ENCODE data around the gene ZFYVE28. TPM values are rescaled to one million over a fixed set of nuclear protein-coding genes. Genes with fewer than 3 reads are reported as not detected.
"Not testable (repeated sequence)": the region's sequence is repeated elsewhere in the genome, so short reads cannot be mapped to it uniquely, and the experiment has no call there.

Gene ZFYVE28
- total RNA-seq = 12.1 and 13.4 TPM in 2 replicates
- total RNA-seq (2013) = 2.3 TPM
- polyA plus RNA-seq = 5.8 and 7.6 TPM in 2 replicates
- 3.3 and 7.7 TPM in 2 replicates for polyA minus RNA-seq

DNA sequence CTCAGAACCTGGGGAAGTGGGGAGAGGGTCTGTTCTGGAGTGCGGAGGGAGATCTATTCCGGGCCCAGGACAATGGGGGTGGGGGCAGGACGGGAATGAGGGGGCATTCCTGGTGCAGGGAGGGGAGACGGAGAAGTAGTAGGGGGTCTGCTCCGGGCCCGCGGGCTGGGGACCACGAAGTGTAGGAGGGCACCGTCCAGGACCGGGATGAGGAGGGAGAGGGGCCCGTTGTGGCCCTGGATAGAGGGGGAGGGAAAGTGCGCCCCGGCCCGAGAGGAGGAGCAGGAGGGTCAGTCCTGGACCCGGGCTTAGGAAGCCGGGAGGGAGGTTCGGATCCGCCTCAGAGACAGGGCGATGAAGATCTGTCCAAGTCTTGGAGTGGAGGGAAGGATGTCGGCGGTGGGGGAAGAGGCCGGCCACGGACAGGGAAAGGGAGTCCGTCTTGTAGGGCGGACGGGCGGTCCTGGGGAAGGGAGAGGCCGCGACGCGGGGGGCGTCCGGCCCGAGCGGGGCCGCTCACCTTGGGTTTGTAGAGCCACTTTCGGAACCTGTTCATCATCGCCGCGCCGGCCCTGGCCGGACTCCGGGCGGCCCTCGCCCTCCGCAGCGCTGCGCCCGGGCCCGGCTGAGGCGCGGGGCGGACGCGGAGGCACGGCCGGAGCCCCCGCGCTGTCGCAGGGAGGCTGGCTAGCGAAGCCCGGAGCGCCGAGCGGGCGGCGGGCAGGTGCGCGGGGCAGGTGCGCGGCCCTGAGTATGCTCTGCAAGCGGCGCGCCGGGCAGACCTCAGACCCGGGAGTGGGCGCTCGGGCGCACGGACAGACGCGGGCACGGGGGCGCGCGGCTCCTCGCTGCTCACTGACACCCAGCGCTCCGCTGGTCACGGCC is at the start of gene ZFYVE28:
Gene ZFYVE28 (minus strand): TSS at position 881 of the 885 bp plus-strand sequence. CDS start 322 bp downstream, at position 559.
- intact Hi-C loops (cut with micrococcal nuclease) = loop anchor here (1.0 to 5.0 kb wide), 6 partner anchors 63 to 561 kb away; partner anchors contain the start of genes GRK4, HAUS3, LETM1 and NOP14
- H3K4me1 Mint-ChIP-seq = peaks cover 53% of the 10 kb centered on the region

DNA sequence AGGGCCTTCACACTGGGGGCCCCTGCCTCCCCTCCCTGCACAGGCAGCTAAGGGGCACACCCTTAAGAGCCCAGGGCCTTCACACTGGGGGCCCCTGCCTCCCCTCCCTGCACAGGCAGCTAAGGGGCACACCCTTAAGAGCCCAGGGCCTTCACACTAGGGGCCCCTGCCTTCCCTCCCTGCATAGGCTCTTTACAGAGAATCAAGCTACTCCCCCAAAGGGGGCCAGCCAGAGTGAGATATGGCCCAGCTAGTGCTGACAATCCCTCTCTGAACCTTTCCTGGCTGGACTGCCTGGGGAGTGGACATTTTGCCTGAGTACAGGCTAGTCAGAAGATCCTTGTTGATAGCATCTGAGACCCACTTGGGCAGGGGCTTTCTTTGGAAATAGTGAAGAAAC is 47.1 kb upstream of the ZFYVE28 start:
- not testable (repeated sequence) for H3K9me3 Mint-ChIP-seq (ENCODE audit: insufficient read depth); DNase-seq; H3K27ac ChIP-seq (ENCODE audit: low read length in 2 of 2); H3K36me3 ChIP-seq (replicated peaks in 1 of 2; ENCODE audit: control extremely low read depth in 1 of 2, control insufficient read depth in 1 of 2, extremely low read depth in 1 of 2, insufficient read depth in 2 of 2, low read length in 1 of 2); H3K4me3 ChIP-seq (ENCODE audit: control extremely low read depth in 1 of 5, extremely low read depth in 1 of 5, insufficient read depth in 1 of 5, low read depth in 2 of 5, low read length in 4 of 5); H3K9ac ChIP-seq (ENCODE audit: low read length); H3K4me3 Mint-ChIP-seq; H3K27me3 Mint-ChIP-seq; H3K27me3 ChIP-seq (replicated peaks in 1 of 4; ENCODE audit: control extremely low read depth in 1 of 4, control insufficient read depth in 3 of 4, insufficient read depth in 4 of 4, low read length in 3 of 4); H3K9me3 ChIP-seq (ENCODE audit: control extremely low read depth in 1 of 3, control insufficient read depth in 2 of 3, insufficient read depth in 1 of 3, low read length in 2 of 3); H2AFZ ChIP-seq (ENCODE audit: insufficient read depth, low read depth, low read length, poor library complexity, severe bottlenecking); ATAC-seq (ENCODE audit: low read depth); H3K4me2 ChIP-seq (replicated peaks; ENCODE audit: low read depth, low read length, poor library complexity, severe bottlenecking); H3K27ac Mint-ChIP-seq
- ChIA-PET CTCF (interaction anchor here (0.7 to 7.5 kb wide), 4 partner anchors 16 to 246 kb away, joined by 3 to 54 read pairs (median 4); partner anchors contain the start of gene CFAP99), POLR2A (interaction anchor here (0.6 kb wide), 1 partner anchor 11 kb away, joined by 6 read pairs; no protein-coding TSS in a partner anchor)
- H3K4me1 Mint-ChIP-seq = peaks cover 31% of the 10 kb centered on the region
- Histone ChIP-seq H4K20me1 (ENCODE audit: control insufficient read depth, insufficient read depth, low read length, poor library complexity, severe bottlenecking) (peaks cover 31% of the 10 kb centered on the region), H3K79me2 (ENCODE audit: control insufficient read depth, insufficient read depth, low read length) (peaks cover 55% of the 10 kb centered on the region), H3K4me1 (ENCODE audit: control insufficient read depth in 2 of 2, insufficient read depth in 2 of 2, low read length in 2 of 2) (peaks cover 21 to 26% of the 10 kb centered on the region in 2 donors)
- intact Hi-C loops (cut with micrococcal nuclease) = loop anchor here (5.0 kb wide), 3 partner anchors 183 to 753 kb away; partner anchors contain the start of gene SLBP

More for the DNA sequence above, at the start of gene ZFYVE28:
- ChIA-PET CTCF (interaction anchor here (0.9 to 1.4 kb wide), 7 partner anchors 112 to 545 kb away, joined by 3 to 7 read pairs (median 3); partner anchors contain the start of genes GRK4, MXD4 and NOP14), POLR2A (interaction anchor here (1.2 kb wide), 2 partner anchors 118 to 176 kb away, joined by 5 to 12 read pairs; partner anchors contain the start of genes FAM193A, HAUS3 and POLN)
- Histone ChIP-seq H3K27me3 (replicated peaks in 1 of 4; ENCODE audit: control extremely low read depth in 1 of 4, control insufficient read depth in 3 of 4, insufficient read depth in 4 of 4, low read length in 3 of 4) (peaks cover 0 to 66% (median 33%) of the 10 kb centered on the region in 4 experiments), H3K9ac (ENCODE audit: low read length) (peak within 1 kb of the TSS; percentile 68), H3K27ac (ENCODE audit: low read length in 2 of 2) (peak within 1 kb of the TSS; percentile 29 to 76), H2AFZ (ENCODE audit: insufficient read depth, low read depth, low read length, poor library complexity, severe bottlenecking) (peak within 1 kb of the TSS; percentile 68), H3K79me2 (ENCODE audit: control insufficient read depth, insufficient read depth, low read length) (no peaks in the 10 kb centered on the region), H3K4me2 (replicated peaks; ENCODE audit: low read depth, low read length, poor library complexity, severe bottlenecking) (peak within 1 kb of the TSS; percentile 93), H3K9me3 (ENCODE audit: control extremely low read depth in 1 of 3, control insufficient read depth in 2 of 3, insufficient read depth in 1 of 3, low read length in 2 of 3) (peaks cover 0 to 17% (median 0%) of the 10 kb centered on the region in 3 donors), H3K4me3 (ENCODE audit: control extremely low read depth in 1 of 5, extremely low read depth in 1 of 5, insufficient read depth in 1 of 5, low read depth in 2 of 5, low read length in 4 of 5) (peak within 1 kb of the TSS; percentile 2 to 72 (median 51)), H3K36me3 (replicated peaks in 1 of 2; ENCODE audit: control extremely low read depth in 1 of 2, control insufficient read depth in 1 of 2, extremely low read depth in 1 of 2, insufficient read depth in 2 of 2, low read length in 1 of 2) (no peaks in the 10 kb centered on the region), H4K20me1 (ENCODE audit: control insufficient read depth, insufficient read depth, low read length, poor library complexity, severe bottlenecking) (no peaks in the 10 kb centered on the region), H3K4me1 (ENCODE audit: control insufficient read depth in 2 of 2, insufficient read depth in 2 of 2, low read length in 2 of 2) (peaks cover 43 to 47% of the 10 kb centered on the region in 2 donors)
- DNase-seq (no peak), ATAC-seq (ENCODE audit: low read depth) (no peak)
- TF ChIP-seq, protein P1, sequence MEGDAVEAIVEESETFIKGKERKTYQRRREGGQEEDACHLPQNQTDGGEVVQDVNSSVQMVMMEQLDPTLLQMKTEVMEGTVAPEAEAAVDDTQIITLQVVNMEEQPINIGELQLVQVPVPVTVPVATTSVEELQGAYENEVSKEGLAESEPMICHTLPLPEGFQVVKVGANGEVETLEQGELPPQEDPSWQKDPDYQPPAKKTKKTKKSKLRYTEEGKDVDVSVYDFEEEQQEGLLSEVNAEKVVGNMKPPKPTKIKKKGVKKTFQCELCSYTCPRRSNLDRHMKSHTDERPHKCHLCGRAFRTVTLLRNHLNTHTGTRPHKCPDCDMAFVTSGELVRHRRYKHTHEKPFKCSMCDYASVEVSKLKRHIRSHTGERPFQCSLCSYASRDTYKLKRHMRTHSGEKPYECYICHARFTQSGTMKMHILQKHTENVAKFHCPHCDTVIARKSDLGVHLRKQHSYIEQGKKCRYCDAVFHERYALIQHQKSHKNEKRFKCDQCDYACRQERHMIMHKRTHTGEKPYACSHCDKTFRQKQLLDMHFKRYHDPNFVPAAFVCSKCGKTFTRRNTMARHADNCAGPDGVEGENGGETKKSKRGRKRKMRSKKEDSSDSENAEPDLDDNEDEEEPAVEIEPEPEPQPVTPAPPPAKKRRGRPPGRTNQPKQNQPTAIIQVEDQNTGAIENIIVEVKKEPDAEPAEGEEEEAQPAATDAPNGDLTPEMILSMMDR (IDR thresholded peaks at IDR 0.05) = no peak
- TF ChIP-seq EZH2 (IDR thresholded peaks at IDR 0.05; ENCODE audit: borderline replicate concordance, insufficient read depth, low read depth, low read length, poor library complexity, severe bottlenecking) = peak; percentile 98
- Mint-ChIP-seq H3K27ac (peak within 1 kb of the TSS; percentile 89), H3K27me3 (peaks cover 40% of the 10 kb centered on the region), H3K4me3 (peak within 1 kb of the TSS; percentile 89), H3K9me3 (ENCODE audit: insufficient read depth) (no peaks in the 10 kb centered on the region)
- 2% methylated on average over 90 of the region's 90 CpGs for WGBS (ENCODE audit: insufficient coverage)

All from B cell (primary cell).